Peyer's patch (tissue), 4 donors: ENCODE results near the gene ZC3H18.

Source experiments
- POLR2A ChIP-seq, 2 donors: fragments of 450-650 bp; IDR thresholded peaks; one replicate each; pipeline ENCODE4 v1.5.1; 2017; ENCODE audit warnings: antibody characterized with exemption in 2 of 2, mild to moderate bottlenecking in 2 of 2, moderate library complexity in 2 of 2
- TF ChIP-seq, protein P1 (sequence below), 6 experiments: fragments of 450-650 bp in 4 of 6; fragments of 200-600 bp in 2 of 6; sonication (generic) in 1 of 6; IDR thresholded peaks; one replicate each; pipeline ENCODE4 v1.5.1; 2017 to 2019; ENCODE audit warnings: antibody characterized with exemption in 6 of 6, mild to moderate bottlenecking in 3 of 6, moderate library complexity in 1 of 6

DNA sequence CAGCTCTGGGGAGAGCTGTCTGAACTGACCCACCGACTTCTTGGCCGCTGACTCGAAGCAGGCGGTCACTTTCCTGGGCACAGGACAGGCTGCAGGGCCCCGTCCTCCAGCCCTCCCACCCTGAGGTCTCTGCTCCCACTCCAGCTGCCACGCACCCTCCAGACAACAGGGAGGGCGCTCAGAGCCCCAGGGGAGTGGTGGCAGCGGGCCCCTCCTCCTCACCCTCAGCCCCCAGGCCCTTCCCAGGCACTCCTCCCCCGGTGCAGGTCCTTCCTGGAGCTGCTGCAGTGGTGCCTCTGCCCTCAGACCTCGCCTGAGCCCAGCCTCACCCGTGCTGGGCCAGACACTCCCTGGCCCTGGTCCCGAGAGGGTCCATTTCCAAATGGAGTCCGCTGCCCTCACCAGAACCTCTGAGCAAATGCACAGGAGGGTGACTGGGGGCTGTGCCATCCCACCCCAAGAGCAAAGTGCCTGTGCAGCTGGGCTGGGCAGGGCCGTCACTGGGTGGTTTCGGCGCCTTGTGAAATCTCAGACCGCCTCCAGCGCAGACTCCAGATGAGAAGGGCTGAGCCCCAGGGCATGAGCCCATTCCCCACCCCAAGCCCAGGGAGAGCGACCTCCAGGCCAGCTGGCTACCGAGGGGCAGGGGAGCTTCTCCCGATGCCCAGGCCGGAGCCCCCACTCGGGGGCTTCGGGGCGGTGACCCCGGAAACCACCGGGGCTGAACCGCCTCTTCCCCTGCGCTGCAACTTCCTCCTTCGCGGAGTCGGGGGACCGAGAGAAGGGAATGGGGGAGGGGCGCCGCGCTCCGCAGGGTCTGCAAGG lies 79.9 kb downstream of the ZC3H18 start:
- TF ChIP-seq, protein P1, sequence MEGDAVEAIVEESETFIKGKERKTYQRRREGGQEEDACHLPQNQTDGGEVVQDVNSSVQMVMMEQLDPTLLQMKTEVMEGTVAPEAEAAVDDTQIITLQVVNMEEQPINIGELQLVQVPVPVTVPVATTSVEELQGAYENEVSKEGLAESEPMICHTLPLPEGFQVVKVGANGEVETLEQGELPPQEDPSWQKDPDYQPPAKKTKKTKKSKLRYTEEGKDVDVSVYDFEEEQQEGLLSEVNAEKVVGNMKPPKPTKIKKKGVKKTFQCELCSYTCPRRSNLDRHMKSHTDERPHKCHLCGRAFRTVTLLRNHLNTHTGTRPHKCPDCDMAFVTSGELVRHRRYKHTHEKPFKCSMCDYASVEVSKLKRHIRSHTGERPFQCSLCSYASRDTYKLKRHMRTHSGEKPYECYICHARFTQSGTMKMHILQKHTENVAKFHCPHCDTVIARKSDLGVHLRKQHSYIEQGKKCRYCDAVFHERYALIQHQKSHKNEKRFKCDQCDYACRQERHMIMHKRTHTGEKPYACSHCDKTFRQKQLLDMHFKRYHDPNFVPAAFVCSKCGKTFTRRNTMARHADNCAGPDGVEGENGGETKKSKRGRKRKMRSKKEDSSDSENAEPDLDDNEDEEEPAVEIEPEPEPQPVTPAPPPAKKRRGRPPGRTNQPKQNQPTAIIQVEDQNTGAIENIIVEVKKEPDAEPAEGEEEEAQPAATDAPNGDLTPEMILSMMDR (IDR thresholded peaks at IDR 0.05), result no peak
- no peak for TF ChIP-seq POLR2A (IDR thresholded peaks at IDR 0.05)
